Trophoblast cell (in vitro differentiated cells and primary cell): ENCODE results near the gene MKNK2.

Experiments
- DNase-seq, 2 donors: peaks; one replicate each; pipeline ENCODE4 v3.0.0-alpha.2; 2016
- H2AFZ ChIP-seq: 2 replicates; pipeline ENCODE4 v1.6.1; 2013; ENCODE audit warnings: low read length, moderate library complexity, mild to moderate bottlenecking; ENCODE audit not compliant: insufficient read depth, poor library complexity
- H2AK5ac ChIP-seq: 2 replicates; pipeline ENCODE4 v1.6.1; 2013; ENCODE audit warnings: mild to moderate bottlenecking, low read length
- H2BK120ac ChIP-seq: 2 replicates; pipeline ENCODE4 v1.6.1; 2013; ENCODE audit warnings: low read length, mild to moderate bottlenecking, moderate library complexity; ENCODE audit not compliant: insufficient read depth, poor library complexity
- H2BK12ac ChIP-seq: 2 replicates; pipeline ENCODE4 v1.6.1; 2013; ENCODE audit warnings: mild to moderate bottlenecking, low read length, moderate library complexity
- H2BK5ac ChIP-seq: 2 replicates; pipeline ENCODE4 v1.6.1; 2013; ENCODE audit warnings: low read length, low read depth, moderate library complexity, mild to moderate bottlenecking; ENCODE audit not compliant: poor library complexity
- H3K14ac ChIP-seq: 2 replicates; pipeline ENCODE4 v1.6.1; 2013; ENCODE audit warnings: mild to moderate bottlenecking, low read length
- H3K18ac ChIP-seq: 2 replicates; pipeline ENCODE4 v1.6.1; 2013; ENCODE audit warnings: mild to moderate bottlenecking, low read length
- H3K23ac ChIP-seq: 2 replicates; pipeline ENCODE4 v1.6.1; 2013; ENCODE audit warnings: low read length
- H3K27ac ChIP-seq: 2 replicates; pipeline ENCODE4 v1.5.1; 2013; ENCODE audit warnings: low read depth, mild to moderate bottlenecking, inconsistent platforms, low read length, moderate library complexity
- H3K27me3 ChIP-seq: 2 replicates; pipeline ENCODE4 v1.6.1; 2013; ENCODE audit warnings: inconsistent platforms, mild to moderate bottlenecking, low read length, moderate library complexity; ENCODE audit not compliant: insufficient read depth
- H3K36me3 ChIP-seq, 2 experiments: 1 replicate in 1 of 2; 2 replicates in 1 of 2; pipeline ENCODE4 v1.6.1; 2013; ENCODE audit warnings: low read length in 2 of 2, mild to moderate bottlenecking in 2 of 2, moderate library complexity in 1 of 2; ENCODE audit not compliant: insufficient read depth in 2 of 2, control insufficient read depth in 1 of 2
- H3K4ac ChIP-seq: 2 replicates; pipeline ENCODE4 v1.6.1; 2013; ENCODE audit warnings: low read depth, mild to moderate bottlenecking, low read length, moderate library complexity
- H3K4me1 ChIP-seq, 2 experiments: 1 replicate in 1 of 2; 2 replicates in 1 of 2; pipeline ENCODE4 v1.6.1; 2013; ENCODE audit warnings: low read length in 2 of 2, mild to moderate bottlenecking in 2 of 2, moderate library complexity in 1 of 2; ENCODE audit not compliant: insufficient read depth in 2 of 2, control insufficient read depth in 1 of 2
- H3K4me2 ChIP-seq: 2 replicates; pipeline ENCODE4 v1.6.1; 2013; ENCODE audit warnings: inconsistent platforms, mild to moderate bottlenecking, low read length, moderate library complexity
- H3K4me3 ChIP-seq: 2 replicates; pipeline ENCODE4 v1.5.1; 2013; ENCODE audit warnings: mild to moderate bottlenecking, low read depth, low read length, inconsistent platforms
- H3K79me1 ChIP-seq: one replicate; pipeline ENCODE4 v1.6.1; 2013; ENCODE audit warnings: low read length
- H3K79me2 ChIP-seq: 2 replicates; pipeline ENCODE4 v1.6.1; 2013; ENCODE audit warnings: low read length, mild to moderate bottlenecking; ENCODE audit not compliant: control insufficient read depth, insufficient read depth, poor library complexity
- H3K9ac ChIP-seq: 2 replicates; pipeline ENCODE4 v1.6.1; 2013; ENCODE audit warnings: mild to moderate bottlenecking, low read length
- H3K9me3 ChIP-seq: 2 replicates; pipeline ENCODE4 v1.6.1; 2013; ENCODE audit warnings: low read depth, mild to moderate bottlenecking, control low read depth, inconsistent platforms, low read length; ENCODE audit not compliant: insufficient read depth
- H4K12ac ChIP-seq: 2 replicates; pipeline ENCODE4 v1.6.1; 2013; ENCODE audit warnings: low read depth, mild to moderate bottlenecking, low read length, moderate library complexity
- H4K8ac ChIP-seq: 2 replicates; pipeline ENCODE4 v1.6.1; 2013; ENCODE audit warnings: low read depth, mild to moderate bottlenecking, low read length, moderate library complexity
- H4K91ac ChIP-seq: one replicate; pipeline ENCODE4 v1.6.1; 2013; ENCODE audit warnings: low read depth, mild to moderate bottlenecking, low read length, moderate library complexity
- WGBS: extraction: QIAGEN DNeasy Blood & Tissue Kit; methylation state at CpG from one replicate; pipeline ENCODE4 v1.1.7; 2013; ENCODE audit warnings: missing lambda C conversion rate; ENCODE audit not compliant: insufficient read length, insufficient coverage; ENCODE audit errors: extremely low coverage; 5-methylcytosine and 5-hydroxymethylcytosine counted together

The MKNK2 gene

GRCh38 chr19:2081873-2082810 lies 31.1 kb upstream of the MKNK2 start:
- no peaks in the 10 kb centered on the region for H3K27me3 ChIP-seq
- no peak overlapping the region for H3K9ac ChIP-seq
- no peak overlapping the region for H3K14ac ChIP-seq
- H3K36me3 ChIP-seq, result peaks cover 50 to 58% of the 10 kb centered on the region in 2 experiments
- H3K9me3 ChIP-seq, result no peaks in the 10 kb centered on the region
- H3K4ac ChIP-seq, result no peak overlapping the region
- no peak overlapping the region for H3K23ac ChIP-seq
- no peak overlapping the region for H3K27ac ChIP-seq
- H4K12ac ChIP-seq, result no peak overlapping the region
- no peak overlapping the region for H2BK12ac ChIP-seq
- H3K4me1 ChIP-seq, result no peaks in the 10 kb centered on the region
- no peaks in the 10 kb centered on the region for H3K79me2 ChIP-seq
- H2BK5ac ChIP-seq, result no peak overlapping the region
- H2AK5ac ChIP-seq, result no peak overlapping the region
- no CpG with 5 or more reads among the region's 30 CpGs for WGBS
- no peak overlapping the region for H3K18ac ChIP-seq
- no peaks in the 10 kb centered on the region for H3K79me1 ChIP-seq
- no peak for DNase-seq
- H3K4me3 ChIP-seq, result no peak overlapping the region
- H2BK120ac ChIP-seq, result no peak overlapping the region
- no peak overlapping the region for H2AFZ ChIP-seq
- no peak overlapping the region for H4K91ac ChIP-seq
- no peak overlapping the region for H3K4me2 ChIP-seq
- H4K8ac ChIP-seq, result no peak overlapping the region

GRCh38 chr19:2080336-2080988 lies 29.4 kb upstream of the MKNK2 start:
- Histone ChIP-seq H2AFZ (no peak overlapping the region), H3K9ac (no peak overlapping the region), H4K91ac (no peak overlapping the region), H4K12ac (no peak overlapping the region), H3K27me3 (no peaks in the 10 kb centered on the region), H2BK12ac (no peak overlapping the region), H3K79me2 (no peaks in the 10 kb centered on the region), H3K4me2 (no peak overlapping the region), H3K23ac (no peak overlapping the region), H3K18ac (no peak overlapping the region), H3K4ac (no peak overlapping the region), H3K4me1 (no peaks in the 10 kb centered on the region), H4K8ac (no peak overlapping the region), H3K4me3 (no peak overlapping the region), H3K14ac (no peak overlapping the region), H2BK120ac (no peak overlapping the region), H2BK5ac (no peak overlapping the region), H3K27ac (no peak overlapping the region), H3K79me1 (no peaks in the 10 kb centered on the region), H3K9me3 (peaks cover 2% of the 10 kb centered on the region), H2AK5ac (no peak overlapping the region), H3K36me3 (peaks cover 63 to 70% of the 10 kb centered on the region in 2 experiments)
- WGBS, result no CpG with 5 or more reads among the region's 23 CpGs
- DNase-seq, result no peak

- no peak overlapping the region for H2AFZ ChIP-seq
- no peak overlapping the region for H2BK5ac ChIP-seq
- no peak overlapping the region for H4K91ac ChIP-seq
- no peaks in the 10 kb centered on the region for H3K79me1 ChIP-seq
- no peak overlapping the region for H3K14ac ChIP-seq
- no peak overlapping the region for H4K12ac ChIP-seq
- H3K18ac ChIP-seq, result no peak overlapping the region
- no peaks in the 10 kb centered on the region for H3K27me3 ChIP-seq
- no peak overlapping the region for H2AK5ac ChIP-seq
- no peak overlapping the region for H3K9ac ChIP-seq
- H3K4me1 ChIP-seq, result no peaks in the 10 kb centered on the region
- no peak overlapping the region for H3K4ac ChIP-seq
- DNase-seq, result no peak
- peaks cover 69 to 73% of the 10 kb centered on the region in 2 experiments for H3K36me3 ChIP-seq
- no CpG with 5 or more reads among the region's 23 CpGs for WGBS
- H2BK12ac ChIP-seq, result no peak overlapping the region
- no peak overlapping the region for H3K4me2 ChIP-seq
- H3K27ac ChIP-seq, result no peak overlapping the region
- H2BK120ac ChIP-seq, result no peak overlapping the region
- H4K8ac ChIP-seq, result no peak overlapping the region
- no peak overlapping the region for H3K23ac ChIP-seq
- H3K79me2 ChIP-seq, result no peaks in the 10 kb centered on the region
- peaks cover 2% of the 10 kb centered on the region for H3K9me3 ChIP-seq
- no peak overlapping the region for H3K4me3 ChIP-seq
Measured at GRCh38 chr19:2079865-2080301, 28.8 kb upstream of the MKNK2 start.

- H3K4ac ChIP-seq, result no peak overlapping the region
- no peaks in the 10 kb centered on the region for H3K79me1 ChIP-seq
- no peaks in the 10 kb centered on the region for H3K79me2 ChIP-seq
- no peak overlapping the region for H3K18ac ChIP-seq
- H3K9me3 ChIP-seq, result peaks cover 2% of the 10 kb centered on the region
- no peak overlapping the region for H3K14ac ChIP-seq
- H4K12ac ChIP-seq, result no peak overlapping the region
- H4K8ac ChIP-seq, result no peak overlapping the region
- no peak overlapping the region for H2BK120ac ChIP-seq
- no peak overlapping the region for H3K9ac ChIP-seq
- H2AK5ac ChIP-seq, result no peak overlapping the region
- no peak overlapping the region for H3K4me2 ChIP-seq
- no peaks in the 10 kb centered on the region for H3K4me1 ChIP-seq
- no peak overlapping the region for H2AFZ ChIP-seq
- H4K91ac ChIP-seq, result no peak overlapping the region
- H3K4me3 ChIP-seq, result no peak overlapping the region
- H3K27me3 ChIP-seq, result no peaks in the 10 kb centered on the region
- no peak for DNase-seq
- H3K36me3 ChIP-seq, result peaks cover 67 to 71% of the 10 kb centered on the region in 2 experiments
- no CpG with 5 or more reads among the region's 32 CpGs for WGBS
- H3K27ac ChIP-seq, result no peak overlapping the region
- no peak overlapping the region for H3K23ac ChIP-seq
- no peak overlapping the region for H2BK5ac ChIP-seq
- H2BK12ac ChIP-seq, result no peak overlapping the region
Measured at GRCh38 chr19:2079076-2079864, 28.2 kb upstream of the MKNK2 start.
